H1 (cell line): ENCODE measurements around the gene JAKMIP1. TPM values are rescaled to one million over a fixed set of nuclear protein-coding genes. Genes with fewer than 3 reads are reported as not detected.

Source experiments
- CTCF ChIA-PET: fragments of 300-600 bp; sonication (Branson Sonifier 250); formaldehyde crosslinking; loops from one replicate; lab custom pipeline; 2021; ENCODE audit not compliant: partially characterized antibody; lab: Charles Lee
- POLR2A ChIA-PET: fragments of 300-600 bp; sonication (Branson Sonifier 250); formaldehyde crosslinking; loops from one replicate; lab custom pipeline; 2021; ENCODE audit warnings: inconsistent platforms; ENCODE audit not compliant: partially characterized antibody; lab: Charles Lee
- DNase-seq, 2 experiments: peaks; one replicate each; pipeline versions ENCODE4 v3.0.0 to v3.0.0-alpha.2; 2010 to 2022; ENCODE audit warnings: low spot score in 2 of 2, low read depth in 1 of 2, mixed read lengths in 1 of 2
- FAIRE-seq: peaks from 2 replicates; lab custom pipeline; 2011; peaks lifted over from hg19 to GRCh38; lab: Jason Lieb, UNC
- H2AFZ ChIP-seq: 2 replicates; pipeline ENCODE4 v1.8.1; 2012; ENCODE audit warnings: low read length, inconsistent platforms
- H2AK5ac ChIP-seq: 2 replicates; pipeline ENCODE4 v1.6.1; 2013; ENCODE audit warnings: low read depth, low read length
- H2BK120ac ChIP-seq: replicated peaks from 2 replicates; pipeline ENCODE3; 2013; ENCODE audit warnings: low read depth, low read length, inconsistent platforms
- H2BK12ac ChIP-seq: 2 replicates; pipeline ENCODE4 v1.6.1; 2013; ENCODE audit warnings: low read depth, low read length
- H2BK15ac ChIP-seq: 2 replicates; pipeline ENCODE4 v1.6.1; 2013; ENCODE audit warnings: low read length
- H2BK20ac ChIP-seq: 2 replicates; pipeline ENCODE4 v1.6.1; 2013; ENCODE audit warnings: low read length
- H2BK5ac ChIP-seq: 2 replicates; pipeline ENCODE4 v1.6.1; 2013; ENCODE audit warnings: low read depth, low read length
- H3K14ac ChIP-seq: 2 replicates; pipeline ENCODE4 v1.6.1; 2013; ENCODE audit warnings: inconsistent platforms; ENCODE audit not compliant: insufficient read length
- H3K18ac ChIP-seq: 2 replicates; pipeline ENCODE4 v1.6.1; 2013; ENCODE audit warnings: low read length; ENCODE audit errors: extremely low read depth
- H3K23ac ChIP-seq: 2 replicates; pipeline ENCODE4 v1.6.1; 2013; ENCODE audit warnings: inconsistent platforms; ENCODE audit not compliant: insufficient read length
- H3K23me2 ChIP-seq: 2 replicates; pipeline ENCODE4 v1.6.1; 2013; ENCODE audit warnings: low read depth, low read length
- H3K27ac ChIP-seq: 2 replicates; pipeline ENCODE4 v1.6.1; 2011; ENCODE audit warnings: low read depth, low read length, inconsistent platforms
- H3K27me3 ChIP-seq, 4 experiments: replicated peaks in 1 of 4; 1 replicate in 1 of 4; 2 replicates in 3 of 4; pipeline versions ENCODE4 v1.6.1 to v1.8.1; 2011 to 2013; ENCODE audit warnings: low read length in 3 of 4, mild to moderate bottlenecking in 3 of 4, inconsistent platforms in 2 of 4, mixed read lengths in 2 of 4, moderate library complexity in 1 of 4; ENCODE audit not compliant: control insufficient read depth in 3 of 4, insufficient read depth in 3 of 4; ENCODE audit errors: extremely low read depth in 1 of 4
- H3K36me3 ChIP-seq, 4 experiments: 2 replicates each; pipeline versions ENCODE4 v1.6.1 to v1.8.1; 2011 to 2013; ENCODE audit warnings: mild to moderate bottlenecking in 4 of 4, low read length in 3 of 4, moderate library complexity in 2 of 4, control low read depth in 1 of 4, inconsistent platforms in 1 of 4; ENCODE audit not compliant: insufficient read depth in 4 of 4, control insufficient read depth in 2 of 4
- H3K4ac ChIP-seq: replicated peaks from 2 replicates; pipeline ENCODE3; 2013; ENCODE audit warnings: low read length, low read depth, mixed read lengths, inconsistent platforms; ENCODE audit not compliant: insufficient read length
- H3K4me1 ChIP-seq, 4 experiments: replicated peaks in 1 of 4; 1 replicate in 1 of 4; 2 replicates in 3 of 4; pipeline versions ENCODE4 v1.6.1 to v1.8.1; 2011 to 2013; ENCODE audit warnings: low read length in 3 of 4, inconsistent platforms in 2 of 4, mixed read lengths in 1 of 4; ENCODE audit not compliant: insufficient read depth in 4 of 4, control insufficient read depth in 3 of 4
- H3K4me2 ChIP-seq, 2 experiments: 2 replicates each; pipeline versions ENCODE4 v1.6.1 to v1.8.1; 2011 to 2013; ENCODE audit warnings: low read depth in 2 of 2, low read length in 2 of 2, control low read depth in 1 of 2, inconsistent platforms in 1 of 2, mild to moderate bottlenecking in 1 of 2; ENCODE audit not compliant: insufficient read depth in 1 of 2
- H3K4me3 ChIP-seq, 4 experiments: fragments of 200-600, 300-600 bp in 1 of 4; sonication (generic), shearing (Covaris generic), sonication (Bioruptor Twin) in 1 of 4; 2 replicates each; pipeline versions ENCODE4 v1.5.1 to v1.8.1; 2011 to 2016; ENCODE audit warnings: low read length in 4 of 4, low read depth in 3 of 4, control low read depth in 2 of 4, inconsistent platforms in 2 of 4, mild to moderate bottlenecking in 2 of 4, mixed read lengths in 1 of 4, moderate library complexity in 1 of 4; ENCODE audit not compliant: insufficient read depth in 2 of 4; ENCODE audit errors: extremely low read depth in 1 of 4
- H3K56ac ChIP-seq: replicated peaks from 2 replicates; pipeline ENCODE3; 2013; ENCODE audit warnings: low read depth, mild to moderate bottlenecking, mixed read lengths, low read length, inconsistent platforms; ENCODE audit not compliant: insufficient read length
- H3K79me1 ChIP-seq: 2 replicates; pipeline ENCODE4 v1.6.1; 2013; ENCODE audit warnings: low read depth, low read length, control low read depth
- H3K79me2 ChIP-seq, 2 experiments: 2 replicates each; pipeline versions ENCODE4 v1.6.1 to v1.8.1; 2012 to 2013; ENCODE audit warnings: low read length in 2 of 2, mild to moderate bottlenecking in 2 of 2, inconsistent platforms in 1 of 2; ENCODE audit not compliant: insufficient read depth in 2 of 2, control insufficient read depth in 1 of 2
- H3K9ac ChIP-seq, 4 experiments: replicated peaks in 1 of 4; 1 replicate in 1 of 4; 2 replicates in 3 of 4; pipeline versions ENCODE4 v1.6.1 to v1.8.1; 2011 to 2013; ENCODE audit warnings: low read depth in 3 of 4, low read length in 3 of 4, control low read depth in 2 of 4, mild to moderate bottlenecking in 2 of 4, moderate library complexity in 2 of 4, inconsistent platforms in 1 of 4; ENCODE audit errors: extremely low read depth in 1 of 4
- H3K9me3 ChIP-seq, 2 experiments: 2 replicates each; pipeline versions ENCODE4 v1.6.1 to v1.8.1; 2012 to 2013; ENCODE audit warnings: mild to moderate bottlenecking in 2 of 2, moderate library complexity in 2 of 2, control low read depth in 1 of 2, inconsistent platforms in 1 of 2, low read depth in 1 of 2, low read length in 1 of 2, mixed read lengths in 1 of 2; ENCODE audit not compliant: insufficient read depth in 2 of 2
- H4K20me1 ChIP-seq, 2 experiments: replicated peaks in 1 of 2; 2 replicates each; pipeline versions ENCODE3 to v1.8.1; 2011 to 2013; ENCODE audit warnings: inconsistent platforms in 2 of 2, low read length in 2 of 2, mild to moderate bottlenecking in 1 of 2; ENCODE audit not compliant: insufficient read depth in 2 of 2, control insufficient read depth in 1 of 2
- H4K5ac ChIP-seq: 2 replicates; pipeline ENCODE4 v1.6.1; 2013; ENCODE audit warnings: low read length, low read depth, mixed read lengths, inconsistent platforms; ENCODE audit not compliant: insufficient read length
- H4K8ac ChIP-seq: 2 replicates; pipeline ENCODE4 v1.8.0; 2013; ENCODE audit warnings: mild to moderate bottlenecking, moderate library complexity, low read length, inconsistent platforms; ENCODE audit not compliant: insufficient read depth; ENCODE audit errors: extremely low read depth
- H4K91ac ChIP-seq: replicated peaks from 2 replicates; pipeline ENCODE3; 2013; ENCODE audit warnings: low read length, mixed read lengths, inconsistent platforms; ENCODE audit not compliant: insufficient read length
- BCL11A ChIP-seq, 2 experiments: IDR thresholded peaks; one replicate each; pipeline ENCODE4 v1.6.1; 2011; ENCODE audit warnings: low read depth in 2 of 2, low read length in 2 of 2, mild to moderate bottlenecking in 2 of 2
- BRCA1 ChIP-seq: IDR thresholded peaks from 2 replicates; pipeline ENCODE4 v1.6.1; 2012; ENCODE audit warnings: low read depth, low read length, improper control_type of control experiment
- CHD2 ChIP-seq: IDR thresholded peaks from 2 replicates; pipeline ENCODE4 v1.6.1; 2012; ENCODE audit warnings: low read length, improper control_type of control experiment
- CREB1 ChIP-seq: IDR thresholded peaks from 2 replicates; pipeline ENCODE4 v1.6.1; 2012; ENCODE audit warnings: inconsistent platforms
- CTCF ChIP-seq, 3 experiments: IDR thresholded peaks; 1 replicate in 2 of 3; 2 replicates in 1 of 3; pipeline versions ENCODE4 v1.5.1 to v1.6.1; 2011; ENCODE audit warnings: low read length in 3 of 3, mild to moderate bottlenecking in 3 of 3, inconsistent platforms in 2 of 3, low read depth in 1 of 3, moderate library complexity in 1 of 3; ENCODE audit not compliant: insufficient read depth in 1 of 3; ENCODE audit errors: control extremely low read depth in 1 of 3
- FOSL1 ChIP-seq: IDR thresholded peaks from 2 replicates; pipeline ENCODE4 v1.6.1; 2011; ENCODE audit warnings: mild to moderate bottlenecking, low read depth, low read length, moderate library complexity; ENCODE audit not compliant: insufficient read depth
- HDAC6 ChIP-seq: IDR thresholded peaks from one replicate; pipeline ENCODE4 v1.7.1; 2012; ENCODE audit warnings: low read depth, mild to moderate bottlenecking, inconsistent platforms, low read length, moderate library complexity
- KDM4A ChIP-seq: IDR thresholded peaks from one replicate; pipeline ENCODE4 v1.7.1; 2012; ENCODE audit warnings: low read depth, mild to moderate bottlenecking, moderate library complexity, low read length, inconsistent platforms; ENCODE audit not compliant: severe bottlenecking
- RNF2 ChIP-seq: fragments of 200-900, 300-1000 bp; sonication (generic); IDR thresholded peaks from 2 replicates; pipeline ENCODE4 v1.7.1; 2016; ENCODE audit warnings: borderline replicate concordance, low read depth, mild to moderate bottlenecking, antibody characterized with exemption, low read length; ENCODE audit not compliant: poor library complexity, severe bottlenecking; ENCODE audit errors: missing control alignments
- TAF7 ChIP-seq: optimal IDR thresholded peaks from 2 replicates; pipeline ENCODE3; 2011; ENCODE audit warnings: low read depth, mild to moderate bottlenecking, inconsistent platforms, low read length, moderate library complexity, borderline replicate concordance
- TCF12 ChIP-seq: IDR thresholded peaks from 2 replicates; pipeline ENCODE4 v1.6.1; 2011; ENCODE audit warnings: low read depth, mild to moderate bottlenecking, low read length
- WGBS, 2 experiments: shearing (Covaris generic) in 1 of 2; methylation state at CpG; one replicate each; pipeline versions ENCODE4 v1.1.6 to v1.1.7; 2013 to 2015; ENCODE audit warnings: low lambda C conversion rate in 2 of 2, mixed read lengths in 2 of 2, inconsistent platforms in 1 of 2, low coverage in 1 of 2, missing lambda C conversion rate in 1 of 2; ENCODE audit not compliant: insufficient replicate concordance in 2 of 2, insufficient coverage in 1 of 2, insufficient read length in 1 of 2; ENCODE audit errors: extremely low coverage in 1 of 2, missing lambda C conversion rate in 1 of 2; 5-methylcytosine and 5-hydroxymethylcytosine counted together
- polyA plus RNA-seq, 7 experiments: library from polyadenylated mRNA; depleted of rRNA in 3 of 7; stranded (reverse) in 5 of 7; unstranded in 2 of 7; fragments of >200 nt in 5 of 7; fragments of 200-250 nt in 2 of 7; gene quantifications; 1 replicate in 5 of 7; 2 replicates in 1 of 7; 4 replicates in 1 of 7; pipeline versions ENCODE4 v1.2.1 to v1.2.3, GENCODE V29; 2011 to 2013; ENCODE audit warnings: missing spikeins in 2 of 7, mixed read lengths in 2 of 7
- total RNA-seq: library from RNA; stranded (reverse); fragmentation: NEBNext Ultra II Directional; extraction: Animal tissue kit (Norgen Biotek cat#: 25700); gene quantifications from 2 replicates; pipeline ENCODE4 v1.2.1, GENCODE V29; 2021

JAKMIP1 gene
- total and polyA plus RNA-seq, 2 of the 8 experiments (the other 6 are each of a cell fraction or from before 2014, with no cell fraction given): 2.5 to 4.4 TPM

DNA sequence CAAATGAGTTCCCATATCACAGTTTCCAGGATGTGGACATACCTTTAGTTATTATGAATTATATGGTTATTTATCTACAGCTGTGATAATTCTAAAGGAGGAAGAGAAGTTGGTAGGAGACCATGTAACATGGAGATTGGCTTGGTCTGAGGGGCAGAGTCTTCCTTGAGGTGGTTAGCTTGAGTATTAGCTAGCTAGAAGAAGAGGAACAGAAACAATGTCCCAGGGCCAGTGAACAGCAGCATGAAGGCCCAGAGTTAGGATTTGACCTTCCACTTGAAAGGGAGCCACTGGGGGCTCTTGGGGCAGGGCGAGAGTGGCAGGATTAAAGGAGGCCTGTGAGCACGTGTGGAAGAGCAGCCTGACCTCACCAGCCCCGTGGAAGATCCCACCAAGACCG lies 5.6 kb upstream of the JAKMIP1 start:
- Histone ChIP-seq H4K5ac (no peak overlapping the region), H3K27me3 (peaks cover 0 to 11% (median 8%) of the 10 kb centered on the region in 4 experiments; a peak in 5 of 7 replicates), H3K79me1 (no peaks in the 10 kb centered on the region), H3K4me2 (no peak overlapping the region), H3K18ac (no peak overlapping the region), H2BK15ac (no peak overlapping the region; the same call in 1 of the 2 replicates), H3K4me3 (no peak overlapping the region), H3K4me1 (peaks cover 0 to 2% (median under 1%) of the 10 kb centered on the region in 4 experiments; a peak in 3 of 7 replicates), H4K8ac (no peak overlapping the region), H2AK5ac (no peak overlapping the region), H3K4ac (no peak overlapping the region), H2BK12ac (no peak overlapping the region), H3K23ac (no peak overlapping the region), H4K20me1 (no peaks in the 10 kb centered on the region), H3K23me2 (no peaks in the 10 kb centered on the region), H2AFZ (no peak overlapping the region), H3K27ac (no peak overlapping the region), H2BK20ac (no peak overlapping the region), H4K91ac (no peak overlapping the region), H3K9ac (no peak overlapping the region; a peak in 1 of 7 replicates), H3K56ac (no peak overlapping the region), H3K79me2 (no peaks in the 10 kb centered on the region), H3K9me3 (no peaks in the 10 kb centered on the region), H3K14ac (no peak overlapping the region), H3K36me3 (no peaks in the 10 kb centered on the region), H2BK5ac (no peak overlapping the region), H2BK120ac (no peak overlapping the region)
- POLR2A ChIA-PET: no interaction called here
- DNase-seq (no peak), FAIRE-seq (no peak)
- CTCF ChIA-PET: interaction anchor here (0.8 to 1.9 kb wide), 5 partner anchors 15 to 208 kb away, joined by 3 to 6 read pairs (median 4); no protein-coding TSS in a partner anchor
- 88% methylated on average over 4 of the region's 4 CpGs; no CpG with 5 or more reads in 1 of the 2 experiments for WGBS, 2 experiments
- TF ChIP-seq CHD2 (no peak), RNF2 (no peak), TAF7 (no peak), KDM4A (no peak), CTCF (IDR thresholded peaks at IDR 0.05; ENCODE audit: control extremely low read depth in 1 of 3, insufficient read depth in 1 of 3, low read depth in 1 of 3, low read length in 3 of 3) (no peak), TCF12 (no peak), BCL11A (IDR thresholded peaks at IDR 0.05; ENCODE audit: low read depth in 2 of 2, low read length in 2 of 2) (no peak), HDAC6 (no peak), FOSL1 (no peak), BRCA1 (no peak), CREB1 (no peak)
